ENCODE measurements around the gene ACSF2. TPM values are rescaled to one million over a fixed set of nuclear protein-coding genes. Genes with fewer than 3 reads are reported as not detected.
A peak's percentile ranks its signal among the peaks of the same experiment; 100 is the strongest.

The ACSF2 gene, protein sequence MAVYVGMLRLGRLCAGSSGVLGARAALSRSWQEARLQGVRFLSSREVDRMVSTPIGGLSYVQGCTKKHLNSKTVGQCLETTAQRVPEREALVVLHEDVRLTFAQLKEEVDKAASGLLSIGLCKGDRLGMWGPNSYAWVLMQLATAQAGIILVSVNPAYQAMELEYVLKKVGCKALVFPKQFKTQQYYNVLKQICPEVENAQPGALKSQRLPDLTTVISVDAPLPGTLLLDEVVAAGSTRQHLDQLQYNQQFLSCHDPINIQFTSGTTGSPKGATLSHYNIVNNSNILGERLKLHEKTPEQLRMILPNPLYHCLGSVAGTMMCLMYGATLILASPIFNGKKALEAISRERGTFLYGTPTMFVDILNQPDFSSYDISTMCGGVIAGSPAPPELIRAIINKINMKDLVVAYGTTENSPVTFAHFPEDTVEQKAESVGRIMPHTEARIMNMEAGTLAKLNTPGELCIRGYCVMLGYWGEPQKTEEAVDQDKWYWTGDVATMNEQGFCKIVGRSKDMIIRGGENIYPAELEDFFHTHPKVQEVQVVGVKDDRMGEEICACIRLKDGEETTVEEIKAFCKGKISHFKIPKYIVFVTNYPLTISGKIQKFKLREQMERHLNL
- polyA plus RNA-seq (2012; ENCODE audit: low read depth, missing spikeins), result 13.0 TPM

DNA sequence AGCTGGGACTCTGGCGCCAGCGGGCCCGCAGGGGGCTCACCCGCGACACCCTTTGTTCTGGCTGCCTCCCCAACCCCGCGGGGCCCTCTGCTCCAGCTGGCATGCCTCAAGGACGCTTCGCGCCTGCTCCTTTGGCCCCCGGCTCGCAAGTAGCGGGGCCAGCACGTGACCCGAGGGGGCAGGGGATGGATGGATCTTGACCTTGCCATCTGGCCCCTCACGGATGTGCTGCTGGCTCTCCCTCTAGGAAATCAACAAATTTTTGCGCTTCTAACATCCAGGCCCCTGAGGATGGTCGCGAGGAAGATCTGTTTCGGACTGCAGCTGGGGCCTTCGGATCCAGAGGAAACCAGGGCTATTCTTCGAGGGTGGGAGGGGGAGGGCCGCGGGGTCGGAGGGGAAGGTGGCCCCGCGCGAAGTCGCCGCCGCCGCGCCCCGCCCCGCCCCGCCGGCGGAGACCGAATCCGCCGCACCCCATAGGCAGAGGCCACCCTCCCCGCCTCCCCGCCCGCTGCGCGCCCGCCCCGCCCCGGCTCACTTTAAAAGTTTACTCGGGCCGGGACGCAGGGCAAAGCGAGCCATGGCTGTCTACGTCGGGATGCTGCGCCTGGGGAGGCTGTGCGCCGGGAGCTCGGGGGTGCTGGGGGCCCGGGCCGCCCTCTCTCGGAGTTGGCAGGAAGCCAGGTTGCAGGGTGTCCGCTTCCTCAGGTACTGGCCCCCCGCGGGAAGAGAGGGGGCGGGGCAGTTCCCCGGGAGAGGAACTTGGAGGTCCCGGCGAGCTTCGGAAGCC lies at the start of gene ACSF2:
Gene ACSF2 (plus strand): TSS at position 537 of the 790 bp plus-strand sequence. CDS start 44 bp downstream, at position 581.
- TF ChIP-seq POU2F2 (IDR thresholded peaks at IDR 0.05; ENCODE audit: low read depth, low read length) (no peak), PAX5 (IDR thresholded peaks at IDR 0.05; ENCODE audit: insufficient read depth, low read length, severe bottlenecking) (no peak), POLR2AphosphoS5 (IDR thresholded peaks at IDR 0.05; ENCODE audit: low read depth, low read length) (no peak)
- FAIRE-seq, result peak; percentile 75
- DNase-seq (ENCODE audit: insufficient read length, low spot score), result peak; percentile 80

DNA sequence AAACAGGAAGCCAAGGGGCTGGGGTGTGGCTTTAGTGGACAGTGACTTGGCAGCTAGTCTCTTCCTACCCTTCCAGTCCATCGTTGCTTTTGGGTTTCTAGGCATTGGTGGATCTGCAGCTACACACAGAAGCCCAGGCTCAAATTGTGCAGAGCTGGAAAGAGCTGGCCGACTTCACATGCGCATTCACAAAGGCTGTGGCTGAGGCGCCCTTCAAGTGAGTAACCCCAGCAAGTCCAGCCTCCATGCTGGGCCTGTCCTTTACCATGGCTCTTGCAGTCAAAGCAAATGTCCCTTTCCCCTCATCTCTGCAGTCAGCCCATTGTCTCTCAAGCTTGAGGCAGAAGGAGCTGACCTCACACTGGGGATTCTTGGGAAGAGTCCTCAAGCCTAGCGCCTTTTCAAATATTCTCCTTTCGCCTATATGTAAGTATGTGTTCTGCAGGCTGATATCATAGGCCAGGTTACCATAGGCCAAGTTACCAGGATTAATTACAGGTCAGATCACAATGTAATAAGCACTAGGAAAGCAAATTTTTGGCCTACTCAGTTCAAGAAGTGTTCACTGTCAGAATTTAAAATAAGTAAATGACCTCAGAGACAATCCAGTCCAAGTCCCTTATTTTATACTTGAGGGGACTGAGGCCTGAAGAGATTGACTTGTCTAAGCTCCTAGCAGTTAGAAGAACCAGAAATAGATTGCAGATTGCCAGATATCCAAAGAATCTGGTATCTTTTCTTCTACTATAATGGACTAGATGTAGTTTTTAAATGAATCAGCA lies 46.5 kb upstream of the ACSF2 start:
- TF ChIP-seq POU2F2 (IDR thresholded peaks at IDR 0.05; ENCODE audit: low read depth, low read length) (no peak), PAX5 (IDR thresholded peaks at IDR 0.05; ENCODE audit: insufficient read depth, low read length, severe bottlenecking) (no peak), TAF1 (IDR thresholded peaks at IDR 0.05; ENCODE audit: low read depth, low read length) (no peak), POLR2AphosphoS5 (IDR thresholded peaks at IDR 0.05; ENCODE audit: low read depth, low read length) (no peak), SPI1 (IDR thresholded peaks at IDR 0.05; ENCODE audit: low read depth, low read length) (no peak), POLR2A (IDR thresholded peaks at IDR 0.05; ENCODE audit: low read depth, low read length) (no peak)
- DNase-seq (ENCODE audit: insufficient read length, low spot score) (no peak), FAIRE-seq (no peak)

DNA sequence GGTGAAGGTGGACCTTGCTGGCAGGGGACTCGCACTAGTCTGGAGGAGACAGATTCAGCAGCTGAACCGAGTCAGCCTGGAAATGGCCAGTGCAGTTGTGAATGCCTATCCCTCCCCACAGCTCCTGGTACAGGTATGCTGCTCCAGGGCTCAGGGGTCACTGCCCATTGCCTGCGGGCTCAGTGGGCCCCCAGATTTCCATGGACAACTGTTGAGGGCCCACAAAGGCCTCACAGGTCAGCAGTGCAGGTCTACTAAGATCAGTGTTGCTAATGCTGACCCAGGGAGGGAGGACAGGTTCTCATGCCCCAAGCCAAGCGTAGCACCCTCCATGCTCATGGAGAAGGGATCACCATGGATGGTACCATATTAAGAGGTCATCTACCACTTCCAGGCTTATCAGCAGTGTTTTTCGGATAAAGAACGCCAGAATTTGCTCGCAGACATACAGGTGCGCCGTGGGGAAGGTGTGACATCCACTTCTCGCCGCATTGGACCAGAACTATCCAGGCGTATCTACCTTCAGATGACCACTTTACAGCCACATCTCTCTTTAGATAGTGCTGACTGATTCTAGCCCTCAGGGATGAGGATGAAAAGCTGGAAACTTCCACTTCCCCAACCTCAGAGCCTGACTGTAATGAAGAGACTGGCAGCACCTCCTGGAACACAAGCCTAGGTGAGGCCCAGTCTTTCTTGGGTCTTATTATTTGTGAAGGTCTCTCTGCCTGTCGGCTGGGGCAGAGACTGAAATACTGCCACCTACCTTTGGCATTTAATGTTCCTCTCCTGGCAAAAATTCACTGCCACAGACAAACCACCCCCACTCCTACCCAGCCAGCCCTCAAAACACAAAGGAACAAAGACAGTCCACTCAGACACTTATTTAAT lies 45.4 kb upstream of the ACSF2 start:
- TF ChIP-seq PAX5 (IDR thresholded peaks at IDR 0.05; ENCODE audit: insufficient read depth, low read length, severe bottlenecking) (no peak), POLR2A (IDR thresholded peaks at IDR 0.05; ENCODE audit: low read depth, low read length) (peak; percentile 34), POLR2AphosphoS5 (IDR thresholded peaks at IDR 0.05; ENCODE audit: low read depth, low read length) (peak; percentile 78), POU2F2 (IDR thresholded peaks at IDR 0.05; ENCODE audit: low read depth, low read length) (0 out of 2 replicates have a peak, but pooled peaks have one; percentile 7)
- DNase-seq (ENCODE audit: insufficient read length, low spot score) (no peak), FAIRE-seq (no peak)

DNA sequence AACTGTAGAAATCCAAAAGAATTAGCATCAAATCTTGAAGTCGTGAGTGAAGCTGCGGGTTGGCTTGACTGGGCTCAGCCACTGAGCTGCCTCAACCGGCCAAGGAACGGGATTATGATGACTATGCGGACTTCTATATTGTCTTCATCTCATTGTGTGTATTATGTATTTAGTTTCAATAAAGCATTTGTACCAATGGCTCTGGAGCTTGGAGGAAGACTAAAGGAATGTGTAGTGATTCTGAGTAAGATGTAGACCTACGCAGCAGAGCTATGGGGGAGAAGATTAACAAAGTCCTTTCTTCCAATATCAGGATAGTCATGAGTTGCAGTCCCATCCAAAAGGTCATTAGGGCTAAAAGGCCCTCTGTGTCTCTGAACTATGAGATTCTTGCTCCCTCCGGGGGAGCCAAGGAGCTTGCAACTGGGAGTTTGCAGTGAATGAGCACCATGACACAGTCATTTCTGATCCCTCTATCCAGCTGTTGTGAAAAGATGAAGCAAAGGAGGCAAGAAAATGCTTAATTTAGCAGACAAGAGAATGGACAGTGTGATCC lies 44.7 kb upstream of the ACSF2 start:
- TF ChIP-seq PAX5 (IDR thresholded peaks at IDR 0.05; ENCODE audit: insufficient read depth, low read length, severe bottlenecking) (no peak), POLR2A (IDR thresholded peaks at IDR 0.05; ENCODE audit: low read depth, low read length) (no peak), POLR2AphosphoS5 (IDR thresholded peaks at IDR 0.05; ENCODE audit: low read depth, low read length) (no peak), SPI1 (IDR thresholded peaks at IDR 0.05; ENCODE audit: low read depth, low read length) (no peak), TAF1 (IDR thresholded peaks at IDR 0.05; ENCODE audit: low read depth, low read length) (no peak), POU2F2 (IDR thresholded peaks at IDR 0.05; ENCODE audit: low read depth, low read length) (no peak)
- FAIRE-seq, result no peak
- DNase-seq (ENCODE audit: insufficient read length, low spot score), result no peak

DNA sequence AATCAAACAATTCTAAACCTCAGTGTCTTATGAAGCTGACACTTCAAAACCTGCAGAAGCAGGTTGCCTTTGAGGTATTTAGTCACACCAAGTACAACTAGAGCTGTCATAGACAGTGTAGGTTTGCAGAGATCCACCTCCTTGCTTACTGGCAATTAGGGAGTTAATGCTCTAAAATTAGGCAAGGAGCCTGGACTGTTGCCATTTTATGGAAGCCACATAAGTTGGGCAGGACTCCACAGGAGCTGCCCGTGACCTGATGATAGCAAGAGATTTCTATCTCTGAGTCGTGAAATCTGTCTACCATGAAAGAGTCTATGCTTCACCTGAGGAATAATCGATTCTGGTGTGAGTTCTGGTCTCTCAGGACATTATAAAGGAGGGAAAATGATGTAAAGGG lies 44.1 kb upstream of the ACSF2 start:
- no peak for TF ChIP-seq PAX5 (IDR thresholded peaks at IDR 0.05; ENCODE audit: insufficient read depth, low read length, severe bottlenecking)
- TF ChIP-seq SPI1 (IDR thresholded peaks at IDR 0.05; ENCODE audit: low read depth, low read length), result no peak
- TF ChIP-seq POLR2A (IDR thresholded peaks at IDR 0.05; ENCODE audit: low read depth, low read length), result no peak
- TF ChIP-seq TAF1 (IDR thresholded peaks at IDR 0.05; ENCODE audit: low read depth, low read length), result no peak
- no peak for TF ChIP-seq POLR2AphosphoS5 (IDR thresholded peaks at IDR 0.05; ENCODE audit: low read depth, low read length)
- TF ChIP-seq POU2F2 (IDR thresholded peaks at IDR 0.05; ENCODE audit: low read depth, low read length), result no peak
- FAIRE-seq (no peak), DNase-seq (ENCODE audit: insufficient read length, low spot score) (no peak)

DNA sequence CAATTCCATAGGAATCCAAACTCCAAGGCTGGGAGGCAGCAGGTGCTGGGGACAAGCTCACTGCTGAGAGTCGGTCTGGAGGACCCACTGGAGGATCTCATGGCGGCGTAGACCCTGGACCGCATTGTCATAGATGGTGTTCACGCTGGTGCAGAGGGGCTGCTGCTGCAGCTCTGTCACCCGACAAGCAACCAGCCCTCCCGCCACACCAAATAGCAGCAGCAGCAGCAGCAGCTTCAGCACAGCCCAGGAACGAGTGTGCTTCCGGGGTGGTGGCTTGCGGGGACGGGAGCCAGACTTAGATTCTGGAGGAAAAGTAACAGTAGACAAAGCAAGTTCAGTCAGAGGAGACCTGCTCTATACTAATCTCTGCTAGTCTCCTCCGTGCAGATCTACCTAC lies 43.1 kb upstream of the ACSF2 start:
- TF ChIP-seq POU2F2 (IDR thresholded peaks at IDR 0.05; ENCODE audit: low read depth, low read length), result no peak
- no peak for TF ChIP-seq TAF1 (IDR thresholded peaks at IDR 0.05; ENCODE audit: low read depth, low read length)
- no peak for TF ChIP-seq POLR2AphosphoS5 (IDR thresholded peaks at IDR 0.05; ENCODE audit: low read depth, low read length)
- TF ChIP-seq SPI1 (IDR thresholded peaks at IDR 0.05; ENCODE audit: low read depth, low read length), result no peak
- no peak for TF ChIP-seq POLR2A (IDR thresholded peaks at IDR 0.05; ENCODE audit: low read depth, low read length)
- no peak for TF ChIP-seq PAX5 (IDR thresholded peaks at IDR 0.05; ENCODE audit: insufficient read depth, low read length, severe bottlenecking)
- FAIRE-seq (no peak), DNase-seq (ENCODE audit: insufficient read length, low spot score) (no peak)

DNA sequence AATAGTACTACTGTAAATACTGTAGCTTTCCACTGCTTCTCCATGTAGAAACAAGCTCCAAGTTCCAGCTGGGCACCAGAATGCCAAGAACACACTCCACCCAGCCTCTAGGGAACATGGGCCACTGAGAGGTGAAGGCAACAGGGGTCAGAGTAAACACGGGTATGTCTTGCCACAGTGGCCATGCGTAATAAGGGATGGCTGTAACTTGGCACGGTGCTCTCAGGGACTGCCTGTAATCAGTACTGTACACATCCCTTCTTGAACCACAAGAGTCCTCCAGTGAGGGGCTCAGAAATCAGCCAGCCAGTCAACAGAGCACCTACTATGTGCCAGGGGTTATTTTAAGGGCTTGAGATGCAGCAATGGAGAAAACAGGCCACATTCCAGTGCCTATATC lies 39.5 kb upstream of the ACSF2 start:
- DNase-seq (ENCODE audit: insufficient read length, low spot score) (no peak), FAIRE-seq (no peak)
- no peak for TF ChIP-seq PAX5 (IDR thresholded peaks at IDR 0.05; ENCODE audit: insufficient read depth, low read length, severe bottlenecking)
- TF ChIP-seq POLR2AphosphoS5 (IDR thresholded peaks at IDR 0.05; ENCODE audit: low read depth, low read length), result no peak
- no peak for TF ChIP-seq POU2F2 (IDR thresholded peaks at IDR 0.05; ENCODE audit: low read depth, low read length)
- no peak for TF ChIP-seq SPI1 (IDR thresholded peaks at IDR 0.05; ENCODE audit: low read depth, low read length)
- TF ChIP-seq POLR2A (IDR thresholded peaks at IDR 0.05; ENCODE audit: low read depth, low read length), result no peak
- TF ChIP-seq TAF1 (IDR thresholded peaks at IDR 0.05; ENCODE audit: low read depth, low read length), result no peak

DNA sequence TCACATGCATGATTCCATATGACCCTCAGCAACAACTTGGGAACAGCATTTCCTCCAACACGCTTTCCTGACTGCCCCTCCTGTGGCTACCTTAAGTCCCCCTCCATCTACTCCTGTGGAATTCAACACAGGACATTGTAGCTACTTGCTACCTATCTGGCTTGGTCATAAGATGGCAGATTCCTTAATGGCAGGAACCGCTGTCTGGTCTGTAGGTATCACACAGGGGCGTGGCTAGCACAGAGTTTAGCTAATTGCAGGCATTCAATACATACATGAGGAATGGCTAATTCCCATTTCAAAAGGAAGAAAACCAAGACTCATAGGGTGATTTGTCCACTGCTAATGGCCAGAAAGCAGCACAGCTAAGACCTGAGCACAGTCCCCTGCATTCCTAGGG lies 37.3 kb upstream of the ACSF2 start:
- DNase-seq (ENCODE audit: insufficient read length, low spot score) (no peak), FAIRE-seq (no peak)
- TF ChIP-seq PAX5 (IDR thresholded peaks at IDR 0.05; ENCODE audit: insufficient read depth, low read length, severe bottlenecking) (no peak), POLR2AphosphoS5 (IDR thresholded peaks at IDR 0.05; ENCODE audit: low read depth, low read length) (peak; percentile 39)

Measured in GM12891 (cell line).